B cell (primary cell): Measurements from ENCODE around the gene COG5. TPM values are rescaled to one million over a fixed set of nuclear protein-coding genes. Genes with fewer than 3 reads are reported as not detected.

Experiments
- ATAC-seq: fragments of 200-7000 bp; cut with Tn5 transposase; one replicate; pipeline ENCODE4 v1.10.0; 2021; ENCODE audit warnings: low read depth, mild to moderate bottlenecking, moderate number of reproducible peaks, moderate library complexity
- CTCF ChIA-PET: fragments of 350-600 bp; sonication (Branson Sonifier 250); formaldehyde crosslinking; loops from one replicate; lab custom pipeline; 2021; ENCODE audit warnings: antibody characterized with exemption, inconsistent platforms; lab: Charles Lee
- POLR2A ChIA-PET: fragments of 350-600 bp; sonication (Branson Sonifier 250); formaldehyde crosslinking; loops from one replicate; lab custom pipeline; 2021; ENCODE audit warnings: antibody characterized with exemption; lab: Charles Lee
- DNase-seq: peaks from one replicate; pipeline ENCODE4 v3.0.0; 2013
- H2AFZ ChIP-seq: 2 replicates; pipeline ENCODE4 v1.6.1; 2012; ENCODE audit warnings: mild to moderate bottlenecking, low read depth, low read length; ENCODE audit not compliant: insufficient read depth, poor library complexity, severe bottlenecking
- H3K27ac ChIP-seq, 2 donors: 1 replicate in 1 of 2; 2 replicates in 1 of 2; pipeline ENCODE4 v1.5.1; 2012 to 2013; ENCODE audit warnings: low read length in 2 of 2, mild to moderate bottlenecking in 2 of 2, moderate library complexity in 1 of 2
- H3K27me3 ChIP-seq, 4 experiments: fragments of 200-600 bp in 1 of 4; sonication (generic) in 1 of 4; replicated peaks in 1 of 4; 1 replicate in 2 of 4; 2 replicates in 2 of 4; pipeline versions ENCODE4 v1.6.1 to v1.7.0; 2013 to 2016; ENCODE audit warnings: low read length in 3 of 4, mild to moderate bottlenecking in 2 of 4, mixed read lengths in 1 of 4, moderate library complexity in 1 of 4; ENCODE audit not compliant: insufficient read depth in 4 of 4, control insufficient read depth in 3 of 4; ENCODE audit errors: control extremely low read depth in 1 of 4
- H3K36me3 ChIP-seq, 2 experiments: replicated peaks in 1 of 2; 1 replicate in 1 of 2; 2 replicates in 1 of 2; pipeline versions ENCODE4 v1.6.1 to v1.7.1; 2013; ENCODE audit warnings: low read length in 1 of 2; ENCODE audit not compliant: insufficient read depth in 2 of 2, control insufficient read depth in 1 of 2; ENCODE audit errors: control extremely low read depth in 1 of 2, extremely low read depth in 1 of 2
- H3K4me1 ChIP-seq, 2 donors: fragments of 200-600 bp in 1 of 2; sonication (generic) in 1 of 2; 1 replicate in 1 of 2; 2 replicates in 1 of 2; pipeline versions ENCODE4 v1.5.1 to v1.6.1; 2013 to 2017; ENCODE audit warnings: low read length in 2 of 2; ENCODE audit not compliant: control insufficient read depth in 2 of 2, insufficient read depth in 2 of 2
- H3K4me2 ChIP-seq: replicated peaks from 2 replicates; pipeline ENCODE3; 2012; ENCODE audit warnings: mild to moderate bottlenecking, low read depth, low read length; ENCODE audit not compliant: poor library complexity, severe bottlenecking
- H3K4me3 ChIP-seq, 5 experiments: fragments of 200-600 bp in 1 of 5; sonication (generic) in 1 of 5; 1 replicate in 3 of 5; 2 replicates in 2 of 5; pipeline versions ENCODE4 v1.5.1 to v1.7.0; 2011 to 2016; ENCODE audit warnings: low read length in 4 of 5, mild to moderate bottlenecking in 4 of 5, low read depth in 2 of 5, control low read depth in 1 of 5, moderate library complexity in 1 of 5; ENCODE audit not compliant: insufficient read depth in 1 of 5; ENCODE audit errors: control extremely low read depth in 1 of 5, extremely low read depth in 1 of 5
- H3K79me2 ChIP-seq: fragments of 200-600 bp; sonication (generic); one replicate; pipeline ENCODE4 v1.6.0; 2016; ENCODE audit warnings: low read length; ENCODE audit not compliant: control insufficient read depth, insufficient read depth
- H3K9ac ChIP-seq: fragments of 200-600 bp; sonication (generic); 2 replicates; pipeline ENCODE4 v1.6.1; 2017; ENCODE audit warnings: mild to moderate bottlenecking, low read length, moderate library complexity
- H3K9me3 ChIP-seq, 3 donors: one replicate each; pipeline versions ENCODE4 v1.6.1 to v1.7.1; 2013; ENCODE audit warnings: low read length in 2 of 3; ENCODE audit not compliant: control insufficient read depth in 2 of 3, insufficient read depth in 1 of 3; ENCODE audit errors: control extremely low read depth in 1 of 3
- H4K20me1 ChIP-seq: 2 replicates; pipeline ENCODE4 v1.6.0; 2012; ENCODE audit warnings: mild to moderate bottlenecking, low read length; ENCODE audit not compliant: insufficient read depth, control insufficient read depth, poor library complexity, severe bottlenecking
- H3K27ac Mint-ChIP-seq: one replicate; pipeline ENCODE4 v1.8.0; 2021; ENCODE audit warnings: mixed read lengths
- H3K27me3 Mint-ChIP-seq: one replicate; pipeline ENCODE4 v1.8.0; 2021; ENCODE audit warnings: mixed read lengths
- H3K4me1 Mint-ChIP-seq: one replicate; pipeline ENCODE4 v1.8.0; 2021; ENCODE audit warnings: mixed read lengths
- H3K4me3 Mint-ChIP-seq: one replicate; pipeline ENCODE4 v1.8.0; 2021; ENCODE audit warnings: mixed read lengths
- H3K9me3 Mint-ChIP-seq: one replicate; pipeline ENCODE4 v1.8.0; 2022; ENCODE audit warnings: mixed read lengths; ENCODE audit not compliant: insufficient read depth
- CTCF ChIP-seq: fragments of 200-600 bp; IDR thresholded peaks from one replicate; pipeline ENCODE4 v1.8.0; 2022; ENCODE audit warnings: antibody characterized with exemption, mild to moderate bottlenecking
- EZH2 ChIP-seq: IDR thresholded peaks from 2 replicates; pipeline ENCODE4 v1.6.1; 2012; ENCODE audit warnings: borderline replicate concordance, low read depth, mild to moderate bottlenecking, moderate library complexity, low read length; ENCODE audit not compliant: insufficient read depth, poor library complexity, severe bottlenecking
- intact Hi-C: fragments of 100-400 bp; cut with micrococcal nuclease; formaldehyde crosslinking; loops from one replicate; pipeline ENCODE4 v1.10.0; 2022
- polyA plus RNA-seq: library from polyadenylated mRNA; depleted of rRNA; stranded (reverse); fragments of >200 nt; gene quantifications from 2 replicates; pipeline ENCODE4 v1.2.3, GENCODE V29; 2012
- total RNA-seq, 2 donors: library from RNA; stranded (reverse); fragments of 120-200 nt in 1 of 2; gene quantifications; 1 replicate in 1 of 2; 2 replicates in 1 of 2; pipeline versions ENCODE4 v1.2.3 to v1.2.4, GENCODE V29; 2013 to 2022

Gene COG5
- total and polyA plus RNA-seq, 2 donors (not counting 1 experiment from before 2014, with no cell fraction given): 7.0 to 73.0 TPM

GRCh38 chr7:107213945-107214344 lies 349.8 kb downstream of the COG5 start:
- no peaks in the 10 kb centered on the region for H3K27me3 Mint-ChIP-seq

More at GRCh38 chr7:107213945-107214344, 349.8 kb downstream of the COG5 start:
- no peak for DNase-seq
- intact Hi-C loops: no loop called here
- ChIA-PET POLR2A (no interaction called here), CTCF (interaction anchor here (0.6 kb wide), 1 partner anchor 63 kb away, joined by 3 read pairs; no protein-coding TSS in a partner anchor)
- Mint-ChIP-seq H3K27ac (no peak overlapping the region), H3K4me3 (no peak overlapping the region), H3K9me3 (peaks cover 4% of the 10 kb centered on the region), H3K4me1 (no peaks in the 10 kb centered on the region)
- TF ChIP-seq CTCF: no peak
- TF ChIP-seq EZH2: no peak
- Histone ChIP-seq H3K27me3 (no peaks in the 10 kb centered on the region), H3K9me3 (peaks cover 0 to 20% (median 14%) of the 10 kb centered on the region in 3 donors), H3K9ac (no peak overlapping the region), H4K20me1 (no peaks in the 10 kb centered on the region), H3K4me2 (no peak overlapping the region), H3K27ac (no peak overlapping the region), H2AFZ (no peak overlapping the region), H3K4me3 (no peak overlapping the region), H3K4me1 (no peaks in the 10 kb centered on the region), H3K36me3 (peaks cover 2 to 18% of the 10 kb centered on the region in 2 experiments), H3K79me2 (no peaks in the 10 kb centered on the region)
- no peak for ATAC-seq
